OCI-M2 (cell line): Measurements from ENCODE around the gene BMF.
"Not testable (repeated sequence)": the region's sequence is repeated elsewhere in the genome, so short reads cannot be mapped to it uniquely, and the experiment has no call there.

Experiments
- DNase-seq: peaks from one replicate; lab custom pipeline; 2025; ENCODE audit not compliant: unreplicated experiment; lab: John Stamatoyannopoulos, UW

Gene BMF

GRCh38 chr15:40088929-40089755, 19.5 kb downstream of the BMF start:
- no peak for DNase-seq

GRCh38 chr15:40087991-40088928, 20.4 kb downstream of the BMF start:
- no peak for DNase-seq

GRCh38 chr15:40087068-40087810, 21.4 kb downstream of the BMF start:
- no peak for DNase-seq

- no peak for DNase-seq
These were observed 23.4 kb downstream of the BMF start for GRCh38 chr15:40085266-40085665.

GRCh38 chr15:40084650-40085049, 24.0 kb downstream of the BMF start:
- DNase-seq = no peak

GRCh38 chr15:40082195-40082883, 26.3 kb downstream of the BMF start:
- DNase-seq = no peak

- peak; percentile 21 for DNase-seq
These were observed 26.9 kb downstream of the BMF start for GRCh38 chr15:40081691-40082194.

- no peak for DNase-seq
These were observed 27.8 kb downstream of the BMF start for GRCh38 chr15:40080847-40081246.

GRCh38 chr15:40080104-40080503, 28.6 kb downstream of the BMF start:
- DNase-seq = no peak

- no peak for DNase-seq
These were observed 29.2 kb downstream of the BMF start for GRCh38 chr15:40079456-40079855.

- DNase-seq = no peak
These were observed 33.2 kb downstream of the BMF start for GRCh38 chr15:40075298-40076044.

GRCh38 chr15:40074656-40075055, 34.0 kb downstream of the BMF start:
- DNase-seq = not testable (repeated sequence)

GRCh38 chr15:40073716-40074490, 34.8 kb downstream of the BMF start:
- DNase-seq = not testable (repeated sequence)

- no peak for DNase-seq
These were observed 36.3 kb downstream of the BMF start for GRCh38 chr15:40072216-40072990.

- no peak for DNase-seq
These were observed 38.0 kb downstream of the BMF start for GRCh38 chr15:40070608-40071218.

GRCh38 chr15:40070166-40070557, 38.5 kb downstream of the BMF start:
- DNase-seq = no peak
